Neuron (in vitro differentiated cells): ENCODE results near the gene OPRM1.
"Not testable (repeated sequence)": the region's sequence is repeated elsewhere in the genome, so short reads cannot be mapped to it uniquely, and the experiment has no call there.

Experiments
- H2AFZ ChIP-seq: one replicate; pipeline ENCODE4 v1.6.1; 2013; ENCODE audit warnings: low read depth, mild to moderate bottlenecking, inconsistent platforms, low read length, moderate library complexity
- H3K27me3 ChIP-seq: one replicate; pipeline ENCODE4 v1.6.1; 2013; ENCODE audit warnings: low read length; ENCODE audit not compliant: insufficient read depth
- H3K36me3 ChIP-seq: one replicate; pipeline ENCODE4 v1.6.1; 2013; ENCODE audit warnings: low read length; ENCODE audit not compliant: insufficient read depth
- H3K4me1 ChIP-seq: one replicate; pipeline ENCODE4 v1.6.1; 2013; ENCODE audit warnings: low read length; ENCODE audit not compliant: insufficient read depth
- H3K4me3 ChIP-seq: 2 replicates; pipeline ENCODE4 v1.5.1; 2013; ENCODE audit warnings: mild to moderate bottlenecking, low read length, moderate library complexity
- H3K9me3 ChIP-seq: one replicate; pipeline ENCODE4 v1.6.1; 2013; ENCODE audit warnings: low read length

The OPRM1 gene

DNA sequence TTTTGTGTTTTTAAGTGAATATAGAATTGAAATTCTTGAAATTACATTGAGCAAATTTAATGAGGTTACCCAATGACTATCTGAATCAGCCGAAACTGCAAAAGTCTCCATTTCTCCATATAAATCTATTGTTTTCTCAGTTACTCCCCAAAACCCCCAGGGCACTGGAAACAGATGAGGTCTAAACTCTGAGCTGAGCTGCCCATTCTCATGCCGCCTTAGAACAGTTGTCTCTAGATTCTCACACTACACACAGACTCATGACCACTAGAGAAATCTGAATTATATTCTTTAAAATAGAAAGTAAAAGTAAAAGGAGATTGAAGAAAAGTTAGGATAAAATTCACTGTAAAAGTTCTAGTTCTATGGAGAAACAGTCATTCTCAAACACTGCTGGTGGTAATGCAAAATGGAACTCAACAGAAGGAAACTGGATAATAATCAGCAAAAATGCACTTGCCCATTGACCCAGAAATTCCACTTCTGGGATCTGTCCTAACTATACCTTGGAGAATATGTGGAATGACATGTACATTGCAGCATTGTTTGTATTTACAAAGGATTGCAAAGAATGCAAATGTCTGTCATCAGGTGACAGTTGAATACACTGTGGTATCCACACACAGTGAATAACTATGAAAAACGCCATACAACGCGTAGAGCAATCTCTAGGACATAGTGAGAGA lies 192.0 kb downstream of the OPRM1 start:
- H3K9me3 ChIP-seq = no peaks in the 10 kb centered on the region
- H3K27me3 ChIP-seq = no peaks in the 10 kb centered on the region
- H2AFZ ChIP-seq = no peak overlapping the region
- no peaks in the 10 kb centered on the region for H3K36me3 ChIP-seq
- H3K4me1 ChIP-seq = no peaks in the 10 kb centered on the region
- H3K4me3 ChIP-seq = no peak overlapping the region

DNA sequence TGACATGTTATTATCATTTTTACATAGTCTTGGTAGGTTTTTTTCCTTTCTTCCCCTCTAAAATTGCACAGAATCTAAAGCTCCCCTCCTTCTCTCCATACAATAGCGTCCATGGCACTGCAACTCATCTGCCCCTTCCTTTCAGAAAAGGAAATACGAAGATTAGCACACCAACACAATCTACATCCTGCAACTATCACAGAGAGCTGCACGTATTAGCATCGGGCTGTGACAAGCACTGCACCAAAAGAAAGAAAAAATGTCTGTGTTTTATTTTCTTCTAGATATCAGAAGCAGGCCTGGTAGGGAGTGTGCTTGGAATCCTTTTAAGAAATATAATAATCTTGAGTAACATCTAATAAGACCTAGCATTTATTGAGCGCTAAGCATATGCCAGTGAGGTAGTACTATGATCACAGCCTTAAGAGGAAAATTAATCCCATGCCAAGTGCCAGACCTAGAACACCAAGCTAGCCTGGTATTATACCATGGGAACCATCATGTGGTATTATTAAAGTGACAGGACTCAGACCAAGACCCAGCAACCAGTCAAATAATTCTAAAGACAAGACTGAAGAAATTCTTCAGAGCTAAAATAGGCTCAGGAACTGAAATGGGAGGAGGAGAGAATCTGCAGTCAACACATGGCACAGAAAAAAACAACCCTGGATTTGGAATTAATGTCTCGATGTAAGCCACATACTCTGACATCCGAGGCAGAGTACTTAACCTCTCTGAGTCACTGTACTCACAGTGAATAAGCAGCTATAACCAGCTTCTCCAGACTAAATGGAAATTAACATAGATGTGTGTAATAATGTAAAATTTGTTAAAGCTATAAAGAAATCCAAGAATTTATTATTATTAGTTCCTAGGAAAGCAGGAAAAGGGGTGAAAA lies 193.2 kb downstream of the OPRM1 start:
- Histone ChIP-seq H3K4me1 (no peaks in the 10 kb centered on the region), H3K27me3 (no peaks in the 10 kb centered on the region), H3K9me3 (no peaks in the 10 kb centered on the region), H3K4me3 (no peak overlapping the region), H3K36me3 (no peaks in the 10 kb centered on the region), H2AFZ (no peak overlapping the region)

DNA sequence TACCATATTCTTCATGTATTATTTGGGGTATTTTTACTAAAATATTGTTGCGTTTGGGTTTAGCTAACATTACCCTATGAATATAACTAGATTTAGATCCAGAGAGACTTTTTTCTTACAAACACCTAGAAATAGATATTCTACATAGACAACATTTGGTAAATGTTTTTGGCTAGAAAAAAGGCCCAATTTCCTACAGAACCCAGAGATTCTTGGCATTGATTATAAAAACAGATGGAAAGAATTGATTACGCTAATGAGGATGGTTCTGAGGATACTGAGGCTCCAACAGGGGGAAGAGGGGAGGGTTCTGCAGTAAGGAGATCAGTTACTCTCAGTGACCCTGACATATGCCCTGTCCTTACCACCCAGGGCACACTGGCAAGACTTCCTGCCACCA lies 194.3 kb downstream of the OPRM1 start:
- H3K27me3 ChIP-seq = no peaks in the 10 kb centered on the region
- no peak overlapping the region for H2AFZ ChIP-seq
- no peaks in the 10 kb centered on the region for H3K4me1 ChIP-seq
- no peak overlapping the region for H3K4me3 ChIP-seq
- no peaks in the 10 kb centered on the region for H3K9me3 ChIP-seq
- H3K36me3 ChIP-seq = no peaks in the 10 kb centered on the region

DNA sequence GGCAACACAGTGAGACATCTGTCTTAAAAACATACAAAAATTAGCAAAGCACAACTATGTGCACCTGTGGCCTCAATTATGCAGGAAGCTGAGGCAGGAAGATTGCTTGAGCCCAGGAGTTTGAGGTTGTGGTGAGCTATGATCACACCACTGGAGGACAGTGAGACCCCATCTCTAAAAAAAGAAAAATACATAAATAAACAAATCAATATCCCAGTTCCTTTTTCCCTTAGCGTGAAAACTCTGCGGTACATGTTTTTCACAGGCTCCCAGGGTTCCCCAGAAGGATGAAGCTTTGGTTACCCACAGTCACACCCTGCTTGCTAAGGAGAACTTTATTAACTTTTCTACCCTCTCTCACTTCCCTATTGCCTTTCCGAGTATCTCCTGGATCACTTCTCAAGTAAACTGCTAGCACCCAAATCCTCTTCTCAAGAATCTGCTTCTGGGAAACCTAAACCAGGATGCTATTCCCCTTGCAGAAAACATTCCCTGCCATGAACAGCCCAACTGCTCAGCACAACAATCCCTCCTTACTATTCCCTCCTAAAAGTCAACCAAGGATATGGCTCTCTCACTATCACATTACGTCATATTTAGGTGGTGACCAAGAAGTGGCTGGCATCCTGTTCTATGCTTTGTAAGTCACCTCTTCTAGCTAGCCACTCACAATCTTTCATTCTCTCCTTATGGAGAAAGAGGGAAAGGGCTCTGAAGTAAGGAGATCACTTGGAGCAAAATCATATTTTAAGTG lies 195.2 kb downstream of the OPRM1 start:
- no peak overlapping the region for H2AFZ ChIP-seq
- H3K4me3 ChIP-seq = no peak overlapping the region
- H3K9me3 ChIP-seq = no peaks in the 10 kb centered on the region
- H3K36me3 ChIP-seq = no peaks in the 10 kb centered on the region
- no peaks in the 10 kb centered on the region for H3K4me1 ChIP-seq
- no peaks in the 10 kb centered on the region for H3K27me3 ChIP-seq

DNA sequence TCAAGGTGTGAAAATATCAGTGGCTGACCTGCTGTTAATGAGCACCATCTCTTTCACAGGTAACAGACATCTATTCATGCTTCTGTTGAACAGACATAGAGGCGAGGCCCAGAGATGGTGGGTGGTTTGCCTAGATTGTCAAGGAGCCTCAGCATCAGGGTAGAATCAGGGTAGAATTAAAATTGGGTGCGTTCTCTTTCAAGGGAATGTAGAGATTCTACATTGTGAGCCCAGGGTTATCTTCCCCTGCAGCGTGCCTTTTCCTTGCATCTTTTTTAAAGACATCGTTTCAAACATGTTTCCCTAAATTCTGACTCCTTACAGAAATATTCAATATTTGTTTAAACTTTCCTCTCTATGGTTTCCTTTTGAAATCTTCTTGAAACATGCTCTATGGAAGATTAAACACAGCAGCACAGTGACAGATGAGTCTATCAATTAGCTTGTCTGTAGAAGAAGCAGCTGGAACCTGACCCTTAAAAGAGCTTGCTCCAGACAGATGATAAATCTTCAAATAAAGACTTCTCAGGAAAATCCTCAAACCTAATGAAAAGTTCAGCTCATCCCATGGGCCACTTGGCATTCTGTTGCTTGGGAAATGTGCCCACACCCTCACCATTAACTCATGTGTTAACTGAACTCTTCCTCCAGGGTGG lies 197.7 kb downstream of the OPRM1 start:
- Histone ChIP-seq H3K4me1 (peaks cover 3% of the 10 kb centered on the region), H3K27me3 (no peaks in the 10 kb centered on the region), H3K36me3 (no peaks in the 10 kb centered on the region), H3K4me3 (no peak overlapping the region), H3K9me3 (no peaks in the 10 kb centered on the region), H2AFZ (no peak overlapping the region)

DNA sequence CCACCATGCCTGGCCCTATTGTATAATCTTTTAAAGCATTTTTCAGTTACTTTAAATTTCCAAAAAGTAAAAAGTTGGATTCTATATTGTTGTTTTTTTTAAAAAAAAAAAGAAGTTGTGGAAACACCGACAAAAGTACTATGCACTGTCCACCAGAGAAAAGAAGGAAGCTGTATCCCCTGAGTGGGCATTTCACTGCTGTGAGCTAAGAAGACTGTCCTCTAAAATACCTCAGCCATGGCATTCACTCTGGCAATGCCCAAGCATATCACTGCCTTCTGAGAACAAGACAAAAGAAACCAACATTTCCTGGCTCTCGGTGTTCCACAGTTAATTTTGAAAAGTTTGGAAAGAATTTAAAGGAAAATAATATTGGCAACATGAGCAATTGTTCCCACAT lies 199.8 kb downstream of the OPRM1 start:
- H2AFZ ChIP-seq = no peak overlapping the region
- H3K36me3 ChIP-seq = no peaks in the 10 kb centered on the region
- H3K9me3 ChIP-seq = no peaks in the 10 kb centered on the region
- no peaks in the 10 kb centered on the region for H3K27me3 ChIP-seq
- peaks cover 3% of the 10 kb centered on the region for H3K4me1 ChIP-seq
- H3K4me3 ChIP-seq = no peak overlapping the region

DNA sequence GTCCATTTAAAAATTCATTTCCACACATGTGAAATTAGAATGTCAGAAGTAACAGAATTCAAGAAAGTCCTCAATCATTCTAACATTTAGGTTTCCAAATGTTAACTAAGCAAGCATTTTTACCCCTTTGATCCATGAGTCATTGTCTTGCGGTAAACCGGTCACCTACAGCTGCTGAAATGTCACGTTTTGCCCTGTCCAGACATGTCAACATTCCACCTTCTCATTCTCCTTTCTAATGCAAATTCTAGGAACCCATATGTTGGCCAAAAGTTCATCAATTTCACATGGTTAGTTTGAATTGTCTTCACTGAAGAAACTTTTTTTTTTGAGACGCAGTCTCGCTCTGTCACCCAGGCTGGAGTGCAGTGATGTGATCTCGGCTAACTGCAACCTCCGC lies 200.4 kb downstream of the OPRM1 start:
- no peaks in the 10 kb centered on the region for H3K36me3 ChIP-seq
- H3K9me3 ChIP-seq = no peaks in the 10 kb centered on the region
- no peak overlapping the region for H3K4me3 ChIP-seq
- peaks cover 3% of the 10 kb centered on the region for H3K4me1 ChIP-seq
- H3K27me3 ChIP-seq = no peaks in the 10 kb centered on the region
- H2AFZ ChIP-seq = no peak overlapping the region

DNA sequence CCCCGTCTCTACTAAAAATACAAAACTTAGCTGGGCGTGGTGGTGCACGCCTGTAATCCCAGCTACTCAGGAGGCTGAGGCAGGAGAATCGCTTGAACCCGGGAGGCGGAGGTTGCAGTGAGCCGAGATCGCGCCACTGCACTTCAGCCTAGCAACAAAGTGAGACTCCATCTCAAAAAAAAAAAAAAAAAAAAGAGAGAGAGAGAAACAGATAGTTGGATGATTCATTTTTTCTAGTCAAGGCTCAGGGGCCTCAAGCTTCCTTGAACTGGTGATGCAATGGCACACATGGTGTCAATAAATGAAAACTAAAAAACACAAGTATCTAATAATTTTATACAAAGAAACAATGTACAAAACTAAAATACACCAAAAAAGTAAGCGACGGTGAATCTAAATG lies 202.0 kb downstream of the OPRM1 start:
- not testable (repeated sequence) for H3K27me3 ChIP-seq, H3K9me3 ChIP-seq

DNA sequence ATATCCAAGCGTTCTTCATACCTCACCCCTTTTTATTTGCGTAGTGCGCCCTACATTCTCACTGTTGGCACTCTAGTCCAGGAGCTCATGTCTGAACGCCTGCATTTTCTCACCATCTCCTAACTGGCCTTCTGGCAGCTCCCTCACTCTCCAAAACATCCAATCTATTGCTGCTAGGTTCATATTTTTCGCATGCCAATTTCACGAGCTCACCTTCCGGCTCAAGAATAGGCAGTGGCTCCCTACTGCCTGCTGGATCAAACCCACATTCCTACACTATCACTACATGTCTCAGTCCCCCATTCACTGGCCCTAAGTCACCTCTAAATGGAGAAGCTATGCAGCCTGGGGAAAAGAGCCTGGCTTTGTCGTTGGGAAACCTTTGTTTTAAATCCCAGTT lies 202.5 kb downstream of the OPRM1 start:
- Histone ChIP-seq H3K27me3 (no peaks in the 10 kb centered on the region), H3K4me1 (peaks cover 3% of the 10 kb centered on the region), H2AFZ (no peak overlapping the region), H3K36me3 (no peaks in the 10 kb centered on the region), H3K9me3 (no peaks in the 10 kb centered on the region), H3K4me3 (no peak overlapping the region)

More for the DNA sequence above, 202.0 kb downstream of the OPRM1 start:
- not testable (repeated sequence) for H3K36me3 ChIP-seq, H3K4me1 ChIP-seq, H3K4me3 ChIP-seq, H2AFZ ChIP-seq

DNA sequence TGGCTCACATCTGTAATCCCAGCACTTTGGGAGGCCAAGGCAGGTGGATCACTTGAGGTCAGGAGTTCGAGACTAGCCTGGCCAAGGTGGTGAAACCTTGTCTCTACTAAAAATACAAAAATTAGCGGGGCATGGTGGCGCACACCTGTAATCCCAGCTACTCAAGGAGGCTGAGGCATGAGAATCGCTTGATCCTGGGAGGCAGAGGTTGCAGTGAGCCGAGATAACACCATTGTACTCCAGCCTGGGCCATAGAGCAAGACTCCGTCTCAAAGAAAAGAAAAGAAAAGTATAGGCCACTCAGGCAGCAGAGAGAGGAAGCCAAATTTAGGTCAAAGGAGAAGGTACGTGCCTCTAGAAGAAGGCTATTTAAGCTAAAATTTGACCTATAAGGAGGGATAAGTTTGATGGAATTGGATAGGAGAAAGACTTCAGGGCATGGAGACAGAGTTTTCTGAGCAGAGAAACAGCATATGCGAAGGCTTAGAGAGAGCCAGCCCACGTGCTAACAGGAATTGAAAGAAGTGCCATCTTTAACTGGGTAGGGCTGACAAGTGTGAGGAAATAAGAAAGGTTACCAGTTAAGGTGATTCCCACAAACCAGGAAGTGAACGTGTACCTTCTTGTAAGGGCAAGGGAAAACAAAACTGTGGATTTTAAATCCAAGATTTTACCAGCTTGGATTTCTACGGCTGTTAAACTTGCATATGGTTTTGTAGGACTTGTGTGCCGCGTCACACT lies 203.7 kb downstream of the OPRM1 start:
- Histone ChIP-seq H3K36me3 (no peaks in the 10 kb centered on the region), H3K27me3 (peaks cover 3% of the 10 kb centered on the region), H3K9me3 (no peaks in the 10 kb centered on the region), H2AFZ (no peak overlapping the region), H3K4me3 (no peak overlapping the region), H3K4me1 (peaks cover 3% of the 10 kb centered on the region)

DNA sequence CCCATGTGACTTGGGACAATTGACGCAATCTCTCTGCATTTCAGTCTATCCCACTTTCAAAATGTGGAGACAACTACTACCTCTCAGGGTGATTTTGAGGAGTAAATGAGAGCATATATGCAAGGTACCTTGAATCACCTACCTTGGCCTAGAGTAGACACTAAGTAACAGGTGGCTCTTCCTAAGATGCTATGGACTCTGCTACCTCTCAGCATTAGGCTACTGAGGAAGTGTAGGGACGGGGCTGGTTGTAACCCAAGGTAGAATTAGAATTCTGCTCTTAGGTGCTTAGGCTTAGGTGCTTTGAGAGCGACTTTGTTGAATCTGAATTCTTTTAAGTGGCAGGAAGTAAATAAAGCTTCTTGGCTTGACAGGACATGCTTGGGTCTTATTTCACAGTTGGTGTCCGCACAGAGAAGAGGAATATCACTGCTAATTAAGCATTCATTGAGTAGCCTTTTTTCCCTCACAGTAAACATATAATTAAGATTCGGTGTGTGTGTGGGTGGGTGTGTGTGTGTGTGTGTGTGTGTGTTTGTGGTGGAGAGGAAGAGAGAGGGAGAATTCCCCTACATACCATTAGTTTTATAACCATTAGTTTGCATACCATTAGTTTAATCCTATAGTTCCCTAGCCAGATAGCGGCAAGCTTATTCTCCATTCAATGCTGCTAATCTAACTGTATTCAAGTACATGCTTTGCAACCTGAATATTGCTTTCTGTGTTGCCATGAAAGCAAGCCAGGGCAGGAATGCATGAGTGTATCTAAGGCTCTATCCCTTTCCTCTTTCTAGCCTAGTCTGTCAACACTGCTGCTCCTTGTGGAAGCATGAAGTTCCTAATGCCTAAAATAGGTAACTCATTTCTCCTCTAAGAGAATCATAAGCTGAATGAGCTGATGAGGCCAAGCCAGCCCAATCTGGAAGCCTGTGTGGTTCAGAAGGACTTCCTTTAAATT lies 205.0 kb downstream of the OPRM1 start:
- peaks cover 3% of the 10 kb centered on the region for H3K4me1 ChIP-seq
- H3K9me3 ChIP-seq = no peaks in the 10 kb centered on the region
- H3K4me3 ChIP-seq = no peak overlapping the region
- no peaks in the 10 kb centered on the region for H3K36me3 ChIP-seq
- H2AFZ ChIP-seq = no peak overlapping the region
- H3K27me3 ChIP-seq = peaks cover 3% of the 10 kb centered on the region
